Thymus (tissue), 11 donors: ENCODE data around the gene GORASP2. TPM values are rescaled to one million over a fixed set of nuclear protein-coding genes. Genes with fewer than 3 reads are reported as not detected.

ENCODE experiments used
- DNase-seq, 9 donors: peaks; one replicate each; pipeline ENCODE4 v3.0.0-alpha.2; 2013; ENCODE audit warnings: low spot score in 9 of 9, low read depth in 6 of 9, missing footprints in 1 of 9
- H3K27ac ChIP-seq, 2 donors: one replicate each; pipeline ENCODE4 v1.5.1; 2013; ENCODE audit warnings: control low read depth in 1 of 2, low read depth in 1 of 2, low read length in 1 of 2, mild to moderate bottlenecking in 1 of 2, moderate library complexity in 1 of 2
- H3K27me3 ChIP-seq, 2 donors: one replicate each; pipeline ENCODE4 v1.5.1; 2013; ENCODE audit warnings: low read length in 1 of 2; ENCODE audit not compliant: control insufficient read depth in 2 of 2, insufficient read depth in 1 of 2
- H3K36me3 ChIP-seq, 2 donors: one replicate each; pipeline ENCODE4 v1.5.1; 2013; ENCODE audit warnings: low read length in 1 of 2, mild to moderate bottlenecking in 1 of 2, moderate library complexity in 1 of 2; ENCODE audit not compliant: control insufficient read depth in 2 of 2, insufficient read depth in 2 of 2
- H3K4me1 ChIP-seq, 2 donors: one replicate each; pipeline ENCODE4 v1.5.1; 2013; ENCODE audit warnings: low read length in 2 of 2; ENCODE audit not compliant: control insufficient read depth in 2 of 2, insufficient read depth in 2 of 2
- H3K4me3 ChIP-seq, 2 donors: one replicate each; pipeline ENCODE4 v1.5.1; 2013; ENCODE audit warnings: low read length in 2 of 2, control low read depth in 1 of 2, mild to moderate bottlenecking in 1 of 2
- H3K9me3 ChIP-seq, 2 donors: one replicate each; pipeline ENCODE4 v1.5.1; 2013; ENCODE audit warnings: low read length in 1 of 2, mild to moderate bottlenecking in 1 of 2; ENCODE audit not compliant: control insufficient read depth in 2 of 2, insufficient read depth in 1 of 2
- WGBS: extraction: QIAGEN DNeasy Blood & Tissue Kit; methylation state at CpG from one replicate; pipeline ENCODE4 v1.1.7; 2013; 5-methylcytosine and 5-hydroxymethylcytosine counted together
- polyA plus RNA-seq: library from polyadenylated mRNA; stranded (reverse); fragments of 200-250 nt; gene quantifications from one replicate; pipeline ENCODE4 v1.2.3, GENCODE V29; 2013
- total RNA-seq: library from RNA; stranded (reverse); fragments of 120-200 nt; gene quantifications from one replicate; pipeline ENCODE4 v1.2.4, GENCODE V29; 2013
- donor health status: healthy.

Gene GORASP2
- total and polyA plus RNA-seq, 2 donors, result 22.1 to 34.3 TPM

DNA sequence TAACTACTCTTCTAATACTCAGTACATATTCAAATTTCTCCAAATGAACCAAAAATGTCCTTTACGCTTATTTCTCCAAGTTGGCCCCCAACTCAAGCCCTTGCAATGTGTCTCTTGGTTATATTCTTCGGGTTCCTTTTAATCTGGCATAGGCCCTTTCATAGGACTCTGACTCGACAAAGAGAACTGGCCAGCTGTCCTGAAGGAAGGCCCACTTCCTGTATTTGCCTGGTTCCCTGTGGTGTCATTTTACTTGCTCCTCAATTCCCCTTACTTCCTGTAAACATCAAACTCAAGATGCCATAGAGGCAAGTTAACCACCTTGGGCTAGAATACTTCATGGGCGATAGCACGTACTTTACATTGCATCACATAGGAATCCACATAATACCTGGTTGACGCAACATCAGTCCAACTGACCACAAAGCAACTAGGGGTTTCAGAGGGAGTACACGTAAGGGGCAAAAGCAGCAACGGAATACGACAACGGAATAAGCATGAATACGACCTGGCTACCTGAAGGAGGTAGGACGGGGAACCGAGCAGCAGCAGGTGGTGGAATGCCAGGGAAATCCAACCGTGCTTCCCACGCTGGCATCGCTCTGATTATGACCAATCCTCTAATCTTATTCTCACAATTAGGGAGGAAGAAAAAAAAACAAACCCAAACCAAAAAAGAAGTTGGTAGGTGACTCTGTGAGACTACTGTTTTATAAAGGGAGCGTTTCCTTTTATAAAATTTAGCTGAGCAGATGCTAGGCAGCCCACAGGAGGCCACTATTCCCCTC lies 823 bp upstream of the GORASP2 start:
- WGBS, result 69% methylated on average over 17 of the region's 17 CpGs
- Histone ChIP-seq H3K36me3 (peaks cover 0 to 3% of the 10 kb centered on the region in 2 donors), H3K4me3 (peak overlapping the region; percentile 44 to 92), H3K9me3 (peaks cover 8 to 24% of the 10 kb centered on the region in 2 donors), H3K27me3 (peaks cover 0 to 2% of the 10 kb centered on the region in 2 donors), H3K27ac (peak overlapping the region; percentile 68 to 83), H3K4me1 (peaks cover 10 to 14% of the 10 kb centered on the region in 2 donors)
- peak in 4 of 9 donors; percentile 0 to 23 (median 0) for DNase-seq

DNA sequence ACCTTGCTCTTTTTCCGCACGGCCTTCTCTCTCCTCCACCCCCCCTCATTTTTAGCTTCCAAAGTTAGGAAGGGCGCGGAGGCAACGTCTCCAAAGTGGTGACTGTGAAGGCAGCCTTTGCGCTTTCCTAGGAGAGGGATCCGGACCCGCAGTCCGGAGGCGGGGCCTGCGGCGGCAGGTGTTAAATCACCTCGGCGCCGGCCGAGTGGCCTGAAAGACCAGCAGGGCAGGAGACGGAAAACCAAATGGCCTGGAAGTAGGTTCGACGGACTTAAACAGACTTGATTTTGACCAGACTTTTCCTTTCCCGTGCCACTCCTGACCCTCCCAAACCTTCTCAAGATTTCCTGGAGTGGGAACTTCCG lies 615 bp downstream of the GORASP2 start:
- peaks cover 10 to 14% of the 10 kb centered on the region in 2 donors for H3K4me1 ChIP-seq
- peak overlapping the region; percentile 92 to 95 for H3K4me3 ChIP-seq
- H3K9me3 ChIP-seq, result peaks cover 0 to 10% of the 10 kb centered on the region in 2 donors
- peak overlapping the region; percentile 83 to 93 for H3K27ac ChIP-seq
- H3K36me3 ChIP-seq, result no peaks in the 10 kb centered on the region
- H3K27me3 ChIP-seq, result no peaks in the 10 kb centered on the region
- DNase-seq, result peak in 6 of 9 donors; percentile 26 to 65 (median 42)
- under 1% methylated on average over 21 of the region's 21 CpGs for whole genome bisulfite sequencing

DNA sequence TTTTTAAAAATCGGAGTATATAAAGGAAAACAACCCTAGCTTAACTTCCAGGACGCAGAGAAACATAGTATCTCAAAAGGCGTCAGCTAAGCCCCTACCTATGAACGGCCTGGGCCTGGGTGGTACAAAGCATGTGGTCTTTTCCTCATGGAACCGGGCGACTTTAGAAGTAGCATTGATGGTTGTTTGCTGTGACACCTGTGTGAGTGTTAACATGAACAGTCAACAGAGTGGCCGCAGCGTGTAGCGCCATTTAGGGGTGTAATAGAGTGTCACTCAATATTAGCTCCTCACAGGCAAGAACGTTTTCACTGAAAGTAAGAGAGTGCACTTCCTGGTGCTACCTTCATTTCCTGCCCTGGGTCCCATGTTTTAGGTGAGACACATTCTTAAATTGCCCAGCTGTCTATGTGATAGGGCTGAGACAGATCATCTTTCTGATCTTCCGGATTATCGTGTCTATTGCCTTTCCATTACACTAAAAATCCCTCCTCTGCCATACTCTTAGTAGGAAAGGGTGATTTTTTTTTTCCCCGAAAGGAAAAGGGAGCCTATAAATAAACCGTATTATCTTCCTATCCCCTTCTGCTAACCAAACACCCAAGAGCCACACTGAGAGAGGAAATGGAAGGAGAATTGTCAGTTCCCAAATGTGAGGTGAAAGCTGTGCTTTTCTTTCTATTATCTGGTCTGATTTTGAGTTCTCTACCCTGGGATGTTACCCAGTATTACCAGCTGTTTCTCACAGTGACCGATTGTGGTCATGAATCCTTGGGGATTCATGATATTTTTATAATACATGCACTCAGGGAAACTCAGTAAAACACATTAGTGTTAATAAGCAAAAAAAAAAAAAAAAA lies 1.3 kb downstream of the GORASP2 start:
- H3K4me3 ChIP-seq, result peak overlapping the region; percentile 92 to 95
- peak overlapping the region; percentile 25 to 83 for H3K27ac ChIP-seq
- peaks cover 10 to 14% of the 10 kb centered on the region in 2 donors for H3K4me1 ChIP-seq
- WGBS, result 15% methylated on average over 15 of the region's 15 CpGs
- H3K27me3 ChIP-seq, result no peaks in the 10 kb centered on the region
- peaks cover 0 to 6% of the 10 kb centered on the region in 2 donors for H3K9me3 ChIP-seq
- H3K36me3 ChIP-seq, result no peaks in the 10 kb centered on the region
- peak; percentile 29 to 79 (median 50) for DNase-seq

DNA sequence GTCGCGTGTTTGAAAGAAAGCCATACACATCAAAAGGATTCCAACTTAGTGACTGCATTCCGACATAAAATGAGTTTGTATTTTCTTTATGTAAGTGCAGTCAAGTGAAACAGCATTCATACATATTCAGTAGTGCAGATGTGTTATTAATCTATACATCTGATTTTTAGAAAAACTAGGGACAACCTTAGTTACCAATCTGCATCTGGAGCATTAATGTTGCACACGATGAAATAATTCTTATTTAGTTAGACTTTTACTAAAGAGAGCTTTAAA lies 1.9 kb downstream of the GORASP2 start:
- H3K36me3 ChIP-seq, result peaks cover 2 to 4% of the 10 kb centered on the region in 2 donors
- H3K9me3 ChIP-seq, result no peaks in the 10 kb centered on the region
- H3K27ac ChIP-seq, result no peak overlapping the region
- no peaks in the 10 kb centered on the region for H3K27me3 ChIP-seq
- peaks cover 10 to 14% of the 10 kb centered on the region in 2 donors for H3K4me1 ChIP-seq
- peak overlapping the region in 1 of 2 donors; percentile 95 for H3K4me3 ChIP-seq
- DNase-seq, result no peak
- 91% methylated on average over 4 of the region's 4 CpGs for WGBS

DNA sequence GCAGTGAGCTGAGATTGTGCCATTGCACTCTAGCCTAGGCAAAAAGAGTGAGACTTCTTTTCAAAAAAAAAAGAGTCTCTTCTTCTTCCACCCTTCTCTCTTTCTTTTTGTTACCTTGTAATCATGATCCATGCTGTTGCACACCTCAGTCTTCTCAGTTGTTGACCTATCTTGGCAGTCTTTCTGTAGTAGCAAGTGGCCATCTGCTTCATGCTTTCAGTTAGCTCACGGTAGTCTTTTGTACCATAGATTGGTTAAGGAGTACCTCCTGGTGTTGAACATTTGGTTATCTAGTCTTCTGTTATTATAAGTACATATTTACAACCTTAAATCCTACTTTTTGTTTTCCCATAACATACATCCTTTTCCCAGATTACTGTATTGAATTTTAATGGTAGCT lies 3.1 kb downstream of the GORASP2 start:
- 96% methylated on average over 1 of the region's 1 CpG for WGBS
- H3K4me1 ChIP-seq, result peaks cover 10 to 14% of the 10 kb centered on the region in 2 donors
- no peak overlapping the region for H3K27ac ChIP-seq
- no peak for DNase-seq
- no peaks in the 10 kb centered on the region for H3K9me3 ChIP-seq
- peaks cover 4 to 10% of the 10 kb centered on the region in 2 donors for H3K36me3 ChIP-seq
- no peak overlapping the region for H3K4me3 ChIP-seq
- no peaks in the 10 kb centered on the region for H3K27me3 ChIP-seq

DNA sequence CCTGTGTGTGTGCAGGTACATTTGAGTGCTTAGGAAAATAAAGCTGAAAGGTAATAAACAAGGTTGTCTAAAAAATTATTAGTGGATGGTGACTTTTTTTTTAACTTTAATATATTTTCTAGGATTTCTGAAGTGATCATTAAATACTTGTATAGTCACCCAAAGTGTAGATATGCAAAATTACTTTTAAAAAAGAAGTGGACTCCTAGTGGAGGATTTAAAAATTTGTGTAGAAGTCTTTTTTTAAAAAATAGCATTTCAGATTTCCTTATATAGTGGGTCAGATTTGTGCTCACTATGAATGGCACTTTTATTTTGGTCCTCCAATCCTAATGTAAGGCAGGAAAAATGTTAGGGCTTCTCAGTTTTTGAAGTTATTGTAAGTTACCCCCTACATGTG lies 3.9 kb downstream of the GORASP2 start:
- Histone ChIP-seq H3K27me3 (no peaks in the 10 kb centered on the region), H3K4me1 (peaks cover 10 to 14% of the 10 kb centered on the region in 2 donors), H3K4me3 (no peak overlapping the region), H3K9me3 (no peaks in the 10 kb centered on the region), H3K27ac (no peak overlapping the region), H3K36me3 (peaks cover 8 to 14% of the 10 kb centered on the region in 2 donors)
- no peak for DNase-seq

DNA sequence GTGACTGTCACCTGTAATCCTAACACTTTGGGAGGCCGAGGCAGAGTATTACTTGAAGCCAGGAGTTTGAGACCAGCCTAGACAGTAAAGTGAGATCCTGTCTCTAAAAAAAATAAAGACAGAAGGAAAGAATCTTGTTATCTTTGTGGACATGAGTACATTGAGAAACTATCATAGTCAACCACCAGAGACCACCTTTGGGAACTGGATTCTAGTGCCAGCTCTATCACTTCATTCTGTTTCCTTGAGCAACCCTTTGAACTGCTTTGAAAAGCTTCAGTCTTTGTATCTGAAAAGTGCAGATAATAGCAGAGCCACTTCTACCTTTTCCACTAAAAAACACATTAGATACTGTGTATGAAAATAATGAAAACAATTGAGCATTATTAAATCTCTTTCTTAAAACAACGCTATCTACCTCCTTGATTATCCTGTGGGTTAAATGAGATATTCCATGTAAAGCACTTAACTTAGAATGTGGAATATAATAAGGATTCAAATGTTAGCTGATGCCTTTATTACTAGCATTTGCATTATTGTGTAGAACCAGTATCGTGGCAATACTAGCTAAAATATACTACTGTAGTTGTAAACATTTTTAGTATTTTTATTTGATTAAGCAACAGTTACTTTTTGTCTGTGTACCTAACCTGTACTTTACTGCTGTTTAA lies 8.8 kb downstream of the GORASP2 start:
- Histone ChIP-seq H3K27me3 (no peaks in the 10 kb centered on the region), H3K4me3 (no peak overlapping the region), H3K9me3 (no peaks in the 10 kb centered on the region), H3K36me3 (peaks cover 8 to 14% of the 10 kb centered on the region in 2 donors), H3K27ac (no peak overlapping the region), H3K4me1 (no peaks in the 10 kb centered on the region)
- DNase-seq, result no peak
- 65% methylated on average over 3 of the region's 3 CpGs for WGBS

DNA sequence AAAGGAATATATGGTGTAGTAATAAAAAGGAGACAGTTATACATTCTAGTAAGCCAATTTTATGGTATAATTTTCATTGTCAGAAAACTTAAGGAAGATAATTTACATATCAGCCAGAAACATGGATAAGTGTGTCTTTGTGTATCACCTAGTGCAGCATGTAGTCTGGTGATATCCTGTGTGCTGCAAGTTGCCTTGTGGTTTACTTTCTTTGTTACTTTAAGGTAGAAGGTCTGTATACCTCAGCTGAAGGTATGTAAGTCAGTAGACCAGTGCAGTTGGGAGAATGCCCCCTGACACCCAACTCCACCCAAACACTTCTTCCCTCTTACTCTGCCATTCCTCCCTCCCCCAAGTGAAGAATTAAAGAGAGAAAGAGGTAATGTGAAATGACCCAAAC lies 11.0 kb downstream of the GORASP2 start:
- H3K27me3 ChIP-seq, result no peaks in the 10 kb centered on the region
- H3K4me1 ChIP-seq, result no peaks in the 10 kb centered on the region
- peaks cover 8 to 14% of the 10 kb centered on the region in 2 donors for H3K36me3 ChIP-seq
- peak in 1 of 9 donors; percentile 5 for DNase-seq
- no peak overlapping the region for H3K27ac ChIP-seq
- no peak overlapping the region for H3K4me3 ChIP-seq
- no peaks in the 10 kb centered on the region for H3K9me3 ChIP-seq

DNA sequence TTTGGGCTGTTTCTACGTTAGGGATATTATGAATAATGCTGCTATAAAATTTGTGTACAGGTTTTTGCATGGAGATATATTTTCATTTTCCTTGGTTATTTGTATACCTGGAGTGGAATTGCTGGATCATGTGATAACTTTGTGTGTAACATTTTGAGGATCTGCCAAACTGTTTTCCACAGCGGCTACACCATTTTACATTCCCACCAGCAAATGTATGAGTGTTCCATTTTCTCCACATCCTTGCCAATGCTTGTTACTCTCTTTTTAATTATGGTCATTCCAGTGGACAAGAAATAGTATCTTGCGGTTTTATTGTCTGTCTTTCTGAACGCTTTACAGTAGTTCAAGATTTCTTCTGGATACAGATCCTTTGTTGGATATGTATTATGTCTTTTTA lies 13.6 kb downstream of the GORASP2 start:
- DNase-seq, result no peak
- no peaks in the 10 kb centered on the region for H3K9me3 ChIP-seq
- no peaks in the 10 kb centered on the region for H3K27me3 ChIP-seq
- 99% methylated on average over 4 of the region's 4 CpGs for WGBS
- no peaks in the 10 kb centered on the region for H3K36me3 ChIP-seq
- H3K4me1 ChIP-seq, result no peaks in the 10 kb centered on the region
- H3K27ac ChIP-seq, result no peak overlapping the region
- H3K4me3 ChIP-seq, result no peak overlapping the region
